NK-92 (cell line): ENCODE data around the gene IL16.
"Not testable (repeated sequence)": the region's sequence is repeated elsewhere in the genome, so short reads cannot be mapped to it uniquely, and the experiment has no call there.

Experiments used
- DNase-seq: peaks from one replicate; lab custom pipeline; 2025; ENCODE audit not compliant: unreplicated experiment; lab: John Stamatoyannopoulos, UW

The IL16 gene

DNA sequence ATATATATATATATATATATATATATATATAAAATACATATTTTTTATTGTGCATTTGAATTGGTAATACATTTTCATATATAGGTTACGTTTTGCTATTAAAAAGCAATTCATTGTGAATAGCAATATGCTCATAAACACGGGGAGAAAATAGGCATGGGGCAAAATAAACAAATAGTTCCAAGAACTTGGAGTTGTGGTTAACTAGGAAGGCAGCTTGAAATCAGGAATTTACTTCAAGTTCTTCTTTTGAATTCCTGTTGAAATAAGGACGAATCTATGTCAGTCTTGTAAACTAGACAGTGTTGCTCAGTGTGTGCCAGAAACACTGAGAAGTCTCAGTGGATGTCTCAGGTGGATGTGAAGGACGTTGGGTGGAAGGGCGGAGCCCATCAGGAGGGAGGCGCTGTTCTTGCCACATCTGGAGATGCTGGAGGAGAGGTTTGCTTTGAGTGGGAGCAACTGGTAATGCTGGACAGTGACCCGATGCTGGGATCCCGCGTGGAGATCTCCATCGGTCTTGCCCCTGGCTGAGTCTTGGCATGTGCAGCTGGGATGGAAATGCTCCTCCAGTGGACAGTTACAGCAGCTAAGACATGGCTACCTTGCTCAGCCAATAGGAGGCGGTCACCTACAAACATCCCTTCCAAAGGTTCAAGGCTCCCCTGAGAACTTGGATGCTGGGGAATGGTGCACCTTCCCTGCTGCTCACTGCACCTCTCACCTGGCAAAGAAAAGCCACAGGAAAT, 2.5 kb downstream of the IL16 start:
- DNase-seq, result no peak

DNA sequence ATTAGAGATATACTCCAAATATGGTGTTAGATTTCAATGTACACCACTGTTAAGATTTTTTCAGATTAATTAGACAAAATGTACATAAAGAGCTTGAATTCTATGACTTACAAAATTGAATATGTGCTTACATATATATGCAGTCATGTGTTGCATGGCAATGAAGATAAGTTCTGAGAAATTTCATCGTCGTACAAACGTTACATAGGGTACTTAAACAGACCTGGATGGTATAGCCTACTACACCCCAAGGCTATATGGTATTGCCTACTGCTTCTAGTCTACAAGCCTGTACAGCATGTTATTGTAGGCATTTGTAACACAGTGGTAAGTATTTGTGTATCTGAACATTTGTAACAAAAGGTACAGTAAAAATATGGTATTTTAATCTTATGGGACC, 9.3 kb downstream of the IL16 start:
- no peak for DNase-seq

DNA sequence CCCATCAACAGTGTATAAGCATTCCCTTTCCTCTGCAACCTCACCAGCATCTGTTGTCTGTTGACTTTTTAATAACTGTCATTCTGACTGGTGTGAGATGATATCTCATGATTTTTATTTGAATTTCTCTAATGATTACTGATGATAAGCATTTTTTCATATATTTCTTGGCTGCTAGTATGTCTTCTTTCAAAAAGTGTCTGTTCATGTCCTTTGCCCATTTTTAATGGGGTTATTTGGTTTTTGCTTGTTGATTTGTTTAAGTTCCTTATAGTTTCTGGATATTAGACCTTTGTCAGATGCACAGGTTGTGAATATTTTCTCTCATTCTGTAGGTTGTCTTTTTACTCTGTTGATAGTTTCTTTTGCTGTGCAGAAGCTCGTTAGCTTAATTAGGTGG, 11.3 kb downstream of the IL16 start:
- DNase-seq, result not testable (repeated sequence)

DNA sequence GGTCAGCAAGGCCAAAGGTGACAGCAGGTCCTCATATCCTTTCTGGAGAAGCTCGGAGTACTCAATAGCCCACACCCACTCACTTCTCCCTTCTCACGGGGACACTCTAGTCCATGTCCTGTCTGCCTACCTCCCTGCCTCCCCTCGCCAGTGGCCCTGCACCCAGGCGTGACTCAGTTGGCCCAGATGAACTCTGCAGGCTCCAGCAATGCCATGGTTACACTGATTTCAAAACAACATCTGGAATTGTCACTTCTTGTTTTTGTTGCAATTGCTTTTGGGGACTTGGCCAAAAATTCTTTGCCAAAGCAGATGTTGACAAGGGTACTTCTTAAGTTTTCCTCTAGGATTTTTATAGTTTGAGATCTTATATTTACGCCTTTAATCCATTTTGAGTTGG, 13.0 kb downstream of the IL16 start:
- no peak for DNase-seq

DNA sequence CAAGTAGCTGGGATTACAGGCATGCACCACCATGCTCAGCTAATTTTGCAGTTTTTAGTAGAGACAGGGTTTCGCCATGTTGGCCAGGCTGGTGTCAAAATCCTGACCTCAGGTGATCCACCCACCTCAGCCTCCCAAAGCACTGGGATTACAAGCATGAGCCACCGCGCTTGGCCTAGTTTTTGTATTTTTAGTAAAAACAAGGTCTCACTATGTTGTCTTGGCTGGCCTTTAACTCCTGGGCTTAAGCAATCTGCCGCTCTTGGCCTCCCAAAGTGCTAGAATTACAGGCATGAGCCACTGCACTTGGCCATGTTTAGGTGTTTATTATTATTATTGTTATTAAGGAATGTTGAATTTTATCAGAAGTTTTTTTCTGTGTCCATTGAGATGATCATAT, 14.7 kb downstream of the IL16 start:
- DNase-seq, result no peak

DNA sequence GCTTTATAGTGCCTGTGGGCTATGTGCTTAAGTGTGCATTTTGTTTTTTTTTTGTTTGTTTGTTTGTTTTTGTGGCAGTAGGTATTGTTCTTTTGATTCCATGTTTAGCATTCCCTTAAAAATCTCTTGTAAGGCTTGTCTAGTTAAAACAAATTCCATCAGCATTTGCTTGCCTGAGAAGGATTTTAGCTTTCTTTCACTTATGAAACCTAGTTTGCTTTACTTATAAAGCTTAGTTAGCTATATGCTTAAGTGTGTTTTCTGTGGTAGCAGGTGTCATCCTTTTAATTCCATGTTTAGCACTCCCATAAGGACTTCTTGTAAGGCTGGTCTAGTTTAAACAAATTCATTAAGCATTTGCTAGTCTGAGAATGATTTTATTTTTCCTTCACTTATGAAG, 17.3 kb downstream of the IL16 start:
- no peak for DNase-seq

DNA sequence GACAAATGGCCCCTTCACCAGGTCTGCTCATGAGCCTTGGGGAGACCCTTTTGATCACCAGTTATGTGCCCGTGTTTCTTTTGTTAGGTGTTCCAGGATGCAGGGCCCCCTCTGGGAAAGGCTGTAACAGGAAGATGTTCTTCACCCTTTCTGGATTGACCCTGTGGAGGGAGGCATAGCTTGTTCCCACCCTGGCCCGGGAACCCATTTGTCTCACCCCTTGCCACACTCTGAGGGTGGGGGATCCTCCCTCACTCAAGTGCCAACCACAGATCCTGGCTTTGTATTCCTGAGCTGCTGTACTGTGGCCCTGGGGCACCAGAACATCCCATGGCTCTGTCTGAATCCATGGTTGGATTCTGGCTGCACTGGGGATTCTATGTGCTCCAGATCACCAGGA, 18.9 kb downstream of the IL16 start:
- no peak for DNase-seq

DNA sequence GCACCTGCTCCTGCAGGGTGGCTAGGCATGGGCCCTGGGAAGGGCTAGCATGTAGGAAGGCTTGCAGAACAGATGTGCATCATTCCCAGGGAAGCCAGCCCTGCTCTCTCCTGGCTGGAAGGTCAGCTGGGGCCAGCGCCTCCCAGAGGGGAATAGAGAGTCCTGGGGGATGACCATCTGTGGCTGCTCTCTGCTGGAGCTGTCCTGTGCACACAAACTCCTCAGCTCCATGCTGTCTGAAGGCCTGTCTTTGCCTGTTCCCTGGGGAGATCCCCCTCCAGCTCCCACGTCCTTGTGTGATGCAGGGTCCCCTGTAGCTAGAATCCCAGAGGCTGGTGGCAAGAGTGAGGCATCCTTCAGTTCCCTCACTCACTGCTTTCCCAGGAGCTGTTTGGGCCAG, 19.3 kb downstream of the IL16 start:
- DNase-seq, result no peak

DNA sequence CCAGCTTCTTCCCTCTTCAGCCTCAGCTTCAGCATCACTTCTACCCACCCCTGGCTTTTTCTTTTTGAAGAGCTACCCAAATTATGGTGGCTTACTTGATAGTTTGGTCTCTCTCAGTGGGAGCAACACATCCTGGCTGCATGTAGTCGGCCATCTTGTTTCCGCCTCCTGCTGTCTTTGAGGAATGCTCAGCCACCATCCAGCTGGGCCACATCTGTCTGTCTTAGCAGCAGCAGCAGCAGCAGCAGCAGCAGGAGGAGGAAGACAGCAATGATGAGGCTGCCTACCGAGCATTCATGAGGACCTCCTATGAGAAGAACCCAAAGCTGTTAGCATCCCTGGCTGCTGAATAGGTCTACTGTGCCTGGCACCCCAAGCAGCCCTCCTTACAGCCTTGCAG, 19.7 kb downstream of the IL16 start:
- no peak for DNase-seq

DNA sequence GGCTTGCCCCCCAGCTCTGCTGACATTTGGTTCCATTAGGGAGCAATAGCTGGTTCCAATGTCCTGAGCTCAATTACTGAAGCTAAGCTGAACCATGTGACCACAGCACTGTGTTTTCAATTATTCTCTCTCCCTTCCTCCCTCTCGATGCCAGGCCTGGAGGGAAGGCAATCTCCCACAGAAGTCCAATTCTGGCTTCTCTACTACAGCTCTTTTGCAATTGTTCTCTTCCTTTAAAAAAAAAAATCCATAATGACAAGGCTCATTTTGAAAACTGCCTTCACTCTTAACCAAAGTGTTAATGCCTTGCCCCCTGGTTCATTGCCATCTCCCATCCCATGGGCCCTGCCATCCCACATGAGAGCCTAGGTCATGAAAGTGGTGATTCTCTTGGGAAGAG, 24.8 kb downstream of the IL16 start:
- DNase-seq, result no peak

DNA sequence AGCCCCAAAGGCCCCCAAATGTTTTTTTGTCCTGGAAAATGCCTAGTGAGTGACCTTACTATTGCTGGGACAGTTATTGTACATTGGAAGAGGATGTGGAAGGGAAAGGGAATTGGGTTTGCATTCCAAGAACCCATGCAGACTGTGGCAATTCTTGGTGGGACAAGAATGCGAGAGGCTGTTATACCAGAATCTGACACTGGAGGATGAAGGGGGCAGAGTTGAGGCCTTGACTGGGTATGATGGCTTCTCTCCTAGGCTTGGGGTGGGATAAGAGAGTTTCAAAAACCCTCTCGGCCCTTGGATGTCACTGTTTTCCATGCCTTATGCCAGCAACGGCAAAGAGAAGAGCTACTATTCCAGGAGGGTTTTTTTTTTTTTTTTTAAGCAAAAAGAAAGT, 25.3 kb downstream of the IL16 start:
- DNase-seq, result no peak

DNA sequence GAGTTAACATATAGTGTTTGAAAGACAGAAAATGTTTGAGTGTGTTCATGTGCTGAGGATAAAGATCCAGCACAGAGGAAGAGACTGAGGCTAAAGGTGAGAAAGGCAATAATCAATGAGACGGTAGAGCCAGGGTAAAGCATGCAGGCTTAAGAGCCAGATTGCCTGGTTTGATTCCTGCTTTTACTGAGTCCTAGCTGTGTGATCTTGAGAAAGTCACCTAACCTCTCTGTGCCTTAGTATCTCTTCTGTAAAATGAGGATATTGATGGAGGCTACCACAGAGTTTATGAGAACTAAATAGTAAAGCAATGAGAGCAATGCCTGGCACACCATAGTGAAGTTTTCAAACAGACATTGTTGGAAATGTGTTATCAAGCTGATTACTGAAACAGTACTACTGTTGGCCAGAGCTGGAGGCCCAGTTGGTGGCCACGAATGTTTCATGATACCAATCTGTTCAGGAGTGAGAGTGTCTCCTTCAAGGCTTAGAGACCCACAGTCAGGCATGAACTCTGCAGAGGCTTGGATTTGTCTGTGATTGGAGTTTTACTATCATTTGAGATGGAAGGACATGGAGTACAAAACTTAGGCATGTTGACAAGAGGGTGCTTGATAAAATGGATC, 26.8 kb downstream of the IL16 start:
- no peak for DNase-seq

DNA sequence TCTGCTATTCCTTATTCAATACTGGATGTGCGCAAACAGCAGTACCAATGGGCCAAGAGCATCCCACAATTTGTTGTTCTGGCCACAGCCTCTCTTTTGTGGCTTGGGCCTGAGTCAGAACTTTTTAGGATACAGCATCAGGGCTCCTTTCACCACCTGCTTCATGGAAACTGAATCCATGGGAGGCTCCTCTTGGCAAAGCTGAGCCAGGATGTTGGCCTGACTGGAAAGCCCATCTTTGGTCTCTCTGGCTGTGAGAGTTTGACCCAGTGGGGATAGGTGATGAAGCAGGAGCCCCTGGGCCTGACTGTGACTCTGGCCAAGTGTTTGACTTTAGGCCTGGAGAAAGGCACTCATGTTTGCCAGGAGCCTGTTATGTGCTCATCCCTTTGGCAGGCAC, 27.6 kb downstream of the IL16 start:
- no peak for DNase-seq

DNA sequence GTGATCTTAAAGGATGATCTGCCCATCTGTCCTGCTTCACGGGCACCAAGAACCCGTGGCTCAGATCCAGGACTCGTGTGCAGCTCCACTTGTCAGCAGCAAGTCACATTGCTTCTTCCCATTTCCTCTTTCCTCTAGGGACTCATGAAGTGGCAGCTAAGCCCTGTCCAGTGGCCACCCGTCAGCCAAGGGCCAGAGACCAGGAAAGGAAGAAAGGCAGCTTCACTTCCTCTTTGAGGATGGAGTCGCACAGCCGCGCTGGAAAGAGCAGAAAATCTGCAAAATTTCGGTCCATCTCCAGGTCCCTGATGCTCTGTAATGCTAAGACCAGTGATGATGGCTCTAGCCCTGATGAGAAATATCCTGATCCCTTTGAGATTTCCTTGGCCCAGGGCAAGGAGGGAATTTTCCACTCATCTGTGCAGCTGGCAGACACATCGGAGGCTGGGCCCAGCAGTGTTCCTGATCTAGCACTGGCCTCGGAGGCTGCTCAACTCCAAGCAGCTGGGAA, 28.5 kb downstream of the IL16 start:
- DNase-seq, result no peak

DNA sequence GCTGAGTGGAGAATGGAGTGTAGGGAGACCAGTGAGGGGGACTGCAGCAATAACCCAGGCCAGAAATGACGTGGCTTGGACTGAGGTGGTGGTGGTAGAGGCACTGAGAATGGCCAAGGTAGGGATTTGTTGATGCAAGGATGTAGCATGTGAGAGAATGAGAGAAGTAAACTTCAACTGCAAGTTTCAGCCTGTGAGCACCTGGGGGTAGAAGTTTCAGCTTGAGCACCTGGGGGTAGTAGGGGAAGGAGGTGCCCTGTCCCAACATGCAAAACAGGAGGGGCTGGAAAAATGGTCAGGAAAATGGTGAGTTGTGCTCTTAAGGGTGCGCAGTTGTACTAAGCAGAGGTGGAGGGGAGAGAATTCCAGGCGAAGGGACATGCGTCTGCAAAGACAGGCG, 31.0 kb downstream of the IL16 start:
- DNase-seq, result no peak

DNA sequence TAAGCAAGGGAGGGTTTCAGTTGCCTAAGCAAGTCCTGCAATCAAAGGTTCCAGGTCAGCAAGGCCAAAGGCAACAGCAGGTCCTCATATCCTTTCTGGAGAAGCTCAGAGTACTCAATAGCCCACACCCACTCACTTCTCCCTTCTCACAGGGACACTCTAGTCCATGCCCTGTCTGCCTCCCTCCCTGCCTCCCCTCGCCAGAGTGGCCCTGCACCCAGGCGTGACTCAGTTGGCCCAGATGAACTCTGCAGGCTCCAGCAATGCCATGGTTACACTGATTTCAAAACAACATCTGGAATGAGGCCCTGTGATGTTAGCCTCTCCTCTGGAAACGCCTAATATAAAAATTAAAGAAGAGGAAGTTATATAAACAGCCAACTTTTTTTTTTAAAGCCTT, 32.9 kb downstream of the IL16 start:
- DNase-seq, result no peak

DNA sequence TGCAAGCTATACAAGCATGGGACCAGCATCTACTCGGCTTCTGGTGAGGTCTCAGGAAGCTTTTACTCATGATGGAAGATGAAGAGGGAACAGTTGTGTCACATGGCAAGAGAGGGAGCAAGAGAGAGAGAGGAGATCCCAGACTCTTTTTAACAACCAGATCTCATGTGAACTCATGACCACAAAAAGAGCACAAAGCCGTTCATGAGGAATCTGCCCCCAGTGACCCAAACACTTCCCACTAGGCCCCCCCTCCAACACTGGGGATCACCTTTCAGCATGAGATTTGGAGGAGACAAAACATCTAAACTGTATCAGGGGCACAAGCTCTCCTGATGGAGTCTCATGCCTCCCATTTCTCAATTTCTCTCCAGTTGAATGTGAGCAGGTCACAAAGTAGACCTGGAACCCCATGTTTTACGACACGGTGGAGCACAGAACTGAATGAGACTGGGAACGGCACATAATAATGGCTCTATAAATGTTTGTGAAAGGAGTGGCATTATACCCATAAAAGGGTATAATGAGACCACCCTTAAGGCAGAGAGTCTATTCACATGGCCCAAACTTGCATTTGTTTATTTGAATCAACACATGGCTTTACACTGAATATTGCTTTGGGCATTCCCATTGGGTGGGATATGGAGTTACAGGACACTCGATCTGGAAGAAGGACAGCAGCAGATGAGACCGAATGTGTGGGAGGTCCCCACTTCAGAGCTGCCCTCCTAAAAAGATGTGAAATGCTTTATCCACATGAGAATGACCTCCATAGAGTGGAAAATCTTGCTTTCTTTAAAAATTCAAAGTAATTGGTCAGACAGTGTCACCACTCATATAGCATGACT, 38.8 kb downstream of the IL16 start:
- DNase-seq, result no peak

DNA sequence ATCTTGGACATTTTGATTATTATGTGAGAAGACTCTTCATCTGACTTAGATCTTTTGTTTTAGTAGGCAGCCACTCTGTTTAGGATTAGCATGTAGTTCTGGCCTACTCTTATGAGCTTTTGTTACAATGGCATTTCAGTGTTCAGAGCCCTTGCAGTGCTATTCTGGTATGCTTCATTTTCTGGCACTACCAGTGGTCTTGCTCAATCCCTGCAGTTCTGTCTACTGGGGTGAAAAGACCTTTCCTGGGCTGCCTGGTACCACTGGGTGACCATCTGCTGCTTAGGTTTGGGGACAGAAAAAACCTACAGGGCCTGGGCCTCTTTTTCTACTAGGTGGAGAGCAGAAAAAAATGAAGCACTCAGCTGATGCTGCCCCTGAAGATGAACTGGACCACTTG, 42.5 kb downstream of the IL16 start:
- DNase-seq, result no peak

DNA sequence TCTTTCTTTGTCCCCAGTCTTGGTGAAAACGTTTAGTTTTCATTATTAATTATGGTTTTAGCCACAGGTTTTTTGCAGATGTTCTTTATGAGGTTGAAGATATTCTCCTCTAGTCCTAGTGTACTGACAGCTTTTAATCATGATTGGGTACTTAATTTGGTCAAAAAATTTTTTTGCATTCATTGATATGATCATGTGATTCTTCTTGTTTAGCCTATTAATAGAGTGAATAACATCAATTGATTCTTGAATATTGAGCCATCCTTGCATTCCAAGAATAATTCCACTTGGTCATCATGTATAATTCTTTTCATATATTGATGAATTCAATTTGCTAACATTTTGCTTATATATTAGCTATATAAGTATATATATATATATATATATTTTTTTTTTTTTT, 46.1 kb downstream of the IL16 start:
- no peak for DNase-seq

DNA sequence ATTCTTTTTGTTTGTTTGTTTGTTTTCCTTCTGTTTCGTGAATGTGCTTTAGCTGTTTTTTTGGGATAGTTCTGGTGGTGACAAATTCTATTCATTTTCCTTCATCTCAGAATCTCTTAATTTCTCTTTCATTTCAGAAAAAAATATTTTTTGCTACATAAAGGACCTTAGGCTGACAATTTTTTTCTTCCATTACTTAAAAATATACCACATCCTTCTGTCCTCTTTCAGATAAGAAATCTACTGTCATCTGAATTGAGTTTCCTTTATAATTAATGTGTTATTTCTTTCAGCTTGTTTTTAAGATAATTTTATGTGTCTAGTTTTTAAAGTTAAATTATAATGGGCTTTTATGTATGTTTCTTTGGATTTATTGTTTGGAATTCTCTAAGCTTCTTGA, 47.6 kb downstream of the IL16 start:
- DNase-seq, result no peak

DNA sequence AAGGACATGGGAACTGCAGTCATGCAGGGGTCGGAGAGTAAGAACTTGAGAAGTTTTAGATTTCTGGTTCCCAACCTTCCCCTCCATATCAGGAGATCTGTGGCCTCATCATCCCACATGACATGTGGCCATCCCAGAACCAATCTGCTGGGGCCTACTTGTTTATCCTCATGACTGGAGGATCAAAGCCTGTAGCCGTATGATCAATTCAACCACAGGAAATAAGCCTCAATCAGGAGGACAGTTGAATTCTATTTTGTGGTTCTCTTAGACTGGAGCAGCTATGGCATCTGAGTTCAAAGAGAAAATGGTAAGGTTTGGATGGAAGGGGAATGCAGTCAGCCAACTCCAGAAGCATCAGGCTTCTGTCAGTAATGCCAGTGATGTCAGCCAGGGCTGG, 57.2 kb downstream of the IL16 start:
- DNase-seq, result no peak
